HL-60 (cell line): ENCODE measurements around the gene ME2.

Source experiments
- DNase-seq, 2 experiments: peaks; one replicate each; pipeline ENCODE4 v3.0.0-alpha.2; 2010 to 2020; ENCODE audit warnings: low read depth in 1 of 2, low spot score in 1 of 2
- H3K27ac ChIP-seq: fragments of 250-450 bp; sonication (Bioruptor Pico); replicated peaks from 2 replicates; pipeline ENCODE4 v1.5.1; 2020; ENCODE audit warnings: mild to moderate bottlenecking, moderate library complexity
- H3K27me3 ChIP-seq: fragments of 250-450 bp; sonication (Bioruptor Pico); 2 replicates; pipeline ENCODE4 v1.5.1; 2021; ENCODE audit warnings: mild to moderate bottlenecking, moderate library complexity; ENCODE audit not compliant: insufficient read depth, poor library complexity, severe bottlenecking
- H3K4me3 ChIP-seq: replicated peaks from 2 replicates; pipeline ENCODE4 v1.5.1; 2011; ENCODE audit warnings: mild to moderate bottlenecking, control low read depth, low read length; ENCODE audit not compliant: insufficient read depth
- CTCF ChIP-seq: IDR thresholded peaks from one replicate; pipeline ENCODE4 v1.5.1; 2011; ENCODE audit warnings: low read length, control low read depth, inconsistent platforms; ENCODE audit not compliant: insufficient read depth
- GABPA ChIP-seq: IDR thresholded peaks from 2 replicates; pipeline ENCODE4 v1.6.1; 2012; ENCODE audit warnings: low read depth
- POLR2AphosphoS5 ChIP-seq: IDR thresholded peaks from 2 replicates; pipeline ENCODE4 v1.6.1; 2012; ENCODE audit warnings: low read depth
- SPI1 ChIP-seq: IDR thresholded peaks from 2 replicates; pipeline ENCODE4 v1.6.1; 2012; ENCODE audit warnings: low read depth, mild to moderate bottlenecking, borderline replicate concordance
- TF ChIP-seq, protein P1 (sequence below): IDR thresholded peaks from 2 replicates; pipeline ENCODE4 v1.6.1; 2012; ENCODE audit warnings: low read depth; ENCODE audit not compliant: insufficient replicate concordance

The ME2 gene

DNA sequence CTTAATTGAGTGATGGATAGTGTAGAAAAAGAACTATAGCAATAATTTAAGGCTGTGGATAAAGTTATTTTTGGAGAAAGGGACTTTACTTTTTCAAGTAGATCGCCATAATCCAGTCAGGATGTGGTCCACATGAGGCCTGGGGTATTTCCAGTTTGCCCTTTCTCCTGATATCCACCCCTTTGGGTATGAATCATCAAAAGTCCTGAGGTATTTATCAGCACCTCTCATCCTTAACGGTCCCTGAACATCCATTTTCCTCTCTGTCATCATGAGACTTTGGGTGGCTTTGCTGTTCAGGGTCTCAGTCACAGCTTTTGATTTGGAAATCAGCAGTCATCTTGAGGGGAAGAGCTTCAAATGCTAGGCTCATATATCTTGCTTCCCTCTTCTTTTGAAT lies 49.6 kb downstream of the ME2 start:
- Histone ChIP-seq H3K27me3 (no peaks in the 10 kb centered on the region), H3K4me3 (no peak overlapping the region), H3K27ac (no peak overlapping the region)
- DNase-seq = no peak
- TF ChIP-seq SPI1 (no peak), GABPA (no peak), POLR2AphosphoS5 (no peak), CTCF (no peak)
- TF ChIP-seq, protein P1, sequence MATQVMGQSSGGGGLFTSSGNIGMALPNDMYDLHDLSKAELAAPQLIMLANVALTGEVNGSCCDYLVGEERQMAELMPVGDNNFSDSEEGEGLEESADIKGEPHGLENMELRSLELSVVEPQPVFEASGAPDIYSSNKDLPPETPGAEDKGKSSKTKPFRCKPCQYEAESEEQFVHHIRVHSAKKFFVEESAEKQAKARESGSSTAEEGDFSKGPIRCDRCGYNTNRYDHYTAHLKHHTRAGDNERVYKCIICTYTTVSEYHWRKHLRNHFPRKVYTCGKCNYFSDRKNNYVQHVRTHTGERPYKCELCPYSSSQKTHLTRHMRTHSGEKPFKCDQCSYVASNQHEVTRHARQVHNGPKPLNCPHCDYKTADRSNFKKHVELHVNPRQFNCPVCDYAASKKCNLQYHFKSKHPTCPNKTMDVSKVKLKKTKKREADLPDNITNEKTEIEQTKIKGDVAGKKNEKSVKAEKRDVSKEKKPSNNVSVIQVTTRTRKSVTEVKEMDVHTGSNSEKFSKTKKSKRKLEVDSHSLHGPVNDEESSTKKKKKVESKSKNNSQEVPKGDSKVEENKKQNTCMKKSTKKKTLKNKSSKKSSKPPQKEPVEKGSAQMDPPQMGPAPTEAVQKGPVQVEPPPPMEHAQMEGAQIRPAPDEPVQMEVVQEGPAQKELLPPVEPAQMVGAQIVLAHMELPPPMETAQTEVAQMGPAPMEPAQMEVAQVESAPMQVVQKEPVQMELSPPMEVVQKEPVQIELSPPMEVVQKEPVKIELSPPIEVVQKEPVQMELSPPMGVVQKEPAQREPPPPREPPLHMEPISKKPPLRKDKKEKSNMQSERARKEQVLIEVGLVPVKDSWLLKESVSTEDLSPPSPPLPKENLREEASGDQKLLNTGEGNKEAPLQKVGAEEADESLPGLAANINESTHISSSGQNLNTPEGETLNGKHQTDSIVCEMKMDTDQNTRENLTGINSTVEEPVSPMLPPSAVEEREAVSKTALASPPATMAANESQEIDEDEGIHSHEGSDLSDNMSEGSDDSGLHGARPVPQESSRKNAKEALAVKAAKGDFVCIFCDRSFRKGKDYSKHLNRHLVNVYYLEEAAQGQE = no peak

- TF ChIP-seq POLR2AphosphoS5 (no peak), CTCF (no peak), SPI1 (no peak), GABPA (no peak)
- TF ChIP-seq, protein P1 = no peak
Observed at GRCh38 chr18:50933684-50934083, 54.8 kb downstream of the ME2 start.

GRCh38 chr18:50934545-50935211 lies 55.8 kb downstream of the ME2 start:
- no peak overlapping the region for H3K27ac ChIP-seq
- TF ChIP-seq SPI1 = no peak
- no peak for TF ChIP-seq GABPA
- TF ChIP-seq POLR2AphosphoS5 = no peak
- no peak for TF ChIP-seq CTCF
- TF ChIP-seq, protein P1 = no peak
- no peaks in the 10 kb centered on the region for H3K27me3 ChIP-seq

More at GRCh38 chr18:50933684-50934083, 54.8 kb downstream of the ME2 start:
- Histone ChIP-seq H3K27ac (no peak overlapping the region), H3K27me3 (no peaks in the 10 kb centered on the region), H3K4me3 (no peak overlapping the region)
- no peak for DNase-seq

More at GRCh38 chr18:50934545-50935211, 55.8 kb downstream of the ME2 start:
- H3K4me3 ChIP-seq = no peak overlapping the region
- DNase-seq = no peak
